ENCODE data around the gene MOCS1. TPM values are rescaled to one million over a fixed set of nuclear protein-coding genes. Genes with fewer than 3 reads are reported as not detected.

Gene MOCS1
- total and polyA plus RNA-seq, 2 donors (not counting 1 experiment from before 2014, with no cell fraction given), result 11.6 to 21.8 TPM

GRCh38 chr6:39951716-39952115, 17.5 kb upstream of the MOCS1 start:
- no peak overlapping the region for H3K27ac ChIP-seq (ENCODE audit: insufficient read depth, low read length)
- TF ChIP-seq EZH2 (IDR thresholded peaks at IDR 0.05; ENCODE audit: low read length, missing control alignments) (no peak), CTCF (conservative IDR thresholded peaks at IDR 0.05 in 1 of 2, IDR thresholded peaks at IDR 0.05 in 1 of 2; ENCODE audit: low read depth in 1 of 2, low read length in 2 of 2) (no peak)
- no peak overlapping the region for H3K4me2 ChIP-seq (ENCODE audit: extremely low read depth, insufficient read depth, low read length)
- H3K27me3 ChIP-seq (ENCODE audit: control insufficient read depth, insufficient read depth, low read length), result peaks cover 2% of the 10 kb centered on the region
- H3K9me3 ChIP-seq (ENCODE audit: control insufficient read depth, insufficient read depth, low read depth, low read length), result no peaks in the 10 kb centered on the region
- H3K4me1 ChIP-seq (ENCODE audit: control insufficient read depth, extremely low read depth, insufficient read depth, low read length), result no peaks in the 10 kb centered on the region
- H3K36me3 ChIP-seq (ENCODE audit: control insufficient read depth, insufficient read depth, low read length), result no peaks in the 10 kb centered on the region
- H4K20me1 ChIP-seq (ENCODE audit: control insufficient read depth, extremely low read depth, insufficient read depth, low read length), result no peaks in the 10 kb centered on the region
- H3K4me3 ChIP-seq (replicated peaks in 1 of 4; ENCODE audit: control extremely low read depth in 1 of 4, insufficient read depth in 1 of 4, low read depth in 3 of 4, low read length in 4 of 4), result no peak overlapping the region
- no peak overlapping the region for H3K9ac ChIP-seq (ENCODE audit: insufficient read depth, low read length)
- peak in 1 of 2 donors; percentile 3 for DNase-seq (ENCODE audit: low read depth in 2 of 2)
- no peaks in the 10 kb centered on the region for H3K79me2 ChIP-seq (ENCODE audit: control insufficient read depth, insufficient read depth, low read length)
- no peak overlapping the region for H2AFZ ChIP-seq (ENCODE audit: low read length)

DNA sequence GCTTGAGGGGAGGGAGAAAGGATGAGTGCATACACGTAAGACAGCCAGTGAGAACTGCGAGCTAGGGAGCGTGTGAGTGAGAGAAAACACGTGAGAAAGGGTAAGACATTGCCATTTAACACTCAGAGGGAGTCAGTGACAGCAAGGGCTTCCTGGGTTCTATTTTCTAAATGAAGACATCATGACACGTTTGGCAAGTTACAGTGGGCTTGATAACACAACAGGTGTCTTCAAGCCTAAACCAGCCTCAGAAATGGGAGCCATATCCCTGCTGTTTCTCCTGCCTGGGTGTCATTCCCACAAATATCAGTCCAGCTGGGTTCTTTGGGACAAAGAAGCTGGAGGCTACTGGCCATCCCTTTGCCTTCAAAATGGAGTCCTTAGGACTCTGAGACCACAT, 16.9 kb upstream of the MOCS1 start:
- Histone ChIP-seq H3K4me1 (ENCODE audit: control insufficient read depth, extremely low read depth, insufficient read depth, low read length) (no peaks in the 10 kb centered on the region), H3K36me3 (ENCODE audit: control insufficient read depth, insufficient read depth, low read length) (no peaks in the 10 kb centered on the region)
- no peak for DNase-seq (ENCODE audit: low read depth in 2 of 2)

GRCh38 chr6:39950125-39950720, 16.0 kb upstream of the MOCS1 start:
- H2AFZ ChIP-seq (ENCODE audit: low read length), result no peak overlapping the region
- no peaks in the 10 kb centered on the region for H3K4me1 ChIP-seq (ENCODE audit: control insufficient read depth, extremely low read depth, insufficient read depth, low read length)
- no peak overlapping the region for H3K4me2 ChIP-seq (ENCODE audit: extremely low read depth, insufficient read depth, low read length)
- H3K36me3 ChIP-seq (ENCODE audit: control insufficient read depth, insufficient read depth, low read length), result no peaks in the 10 kb centered on the region
- no peak for TF ChIP-seq CTCF (conservative IDR thresholded peaks at IDR 0.05 in 1 of 2, IDR thresholded peaks at IDR 0.05 in 1 of 2; ENCODE audit: low read depth in 1 of 2, low read length in 2 of 2)
- TF ChIP-seq EZH2 (IDR thresholded peaks at IDR 0.05; ENCODE audit: low read length, missing control alignments), result no peak
- H3K79me2 ChIP-seq (ENCODE audit: control insufficient read depth, insufficient read depth, low read length), result no peaks in the 10 kb centered on the region
- H4K20me1 ChIP-seq (ENCODE audit: control insufficient read depth, extremely low read depth, insufficient read depth, low read length), result no peaks in the 10 kb centered on the region
- H3K27me3 ChIP-seq (ENCODE audit: control insufficient read depth, insufficient read depth, low read length), result peaks cover 2% of the 10 kb centered on the region
- H3K9ac ChIP-seq (ENCODE audit: insufficient read depth, low read length), result no peak overlapping the region
- no peak overlapping the region for H3K27ac ChIP-seq (ENCODE audit: insufficient read depth, low read length)
- DNase-seq (ENCODE audit: low read depth in 2 of 2), result no peak
- H3K4me3 ChIP-seq (replicated peaks in 1 of 4; ENCODE audit: control extremely low read depth in 1 of 4, insufficient read depth in 1 of 4, low read depth in 3 of 4, low read length in 4 of 4), result no peak overlapping the region
- no peaks in the 10 kb centered on the region for H3K9me3 ChIP-seq (ENCODE audit: control insufficient read depth, insufficient read depth, low read depth, low read length)

More for the DNA sequence above, 16.9 kb upstream of the MOCS1 start:
- H3K27me3 ChIP-seq (ENCODE audit: control insufficient read depth, insufficient read depth, low read length), result peaks cover 2% of the 10 kb centered on the region
- no peak overlapping the region for H3K27ac ChIP-seq (ENCODE audit: insufficient read depth, low read length)
- no peak overlapping the region for H3K9ac ChIP-seq (ENCODE audit: insufficient read depth, low read length)
- H3K9me3 ChIP-seq (ENCODE audit: control insufficient read depth, insufficient read depth, low read depth, low read length), result no peaks in the 10 kb centered on the region
- no peak overlapping the region for H3K4me3 ChIP-seq (replicated peaks in 1 of 4; ENCODE audit: control extremely low read depth in 1 of 4, insufficient read depth in 1 of 4, low read depth in 3 of 4, low read length in 4 of 4)
- no peaks in the 10 kb centered on the region for H3K79me2 ChIP-seq (ENCODE audit: control insufficient read depth, insufficient read depth, low read length)
- H2AFZ ChIP-seq (ENCODE audit: low read length), result no peak overlapping the region
- TF ChIP-seq EZH2 (IDR thresholded peaks at IDR 0.05; ENCODE audit: low read length, missing control alignments), result no peak
- H3K4me2 ChIP-seq (ENCODE audit: extremely low read depth, insufficient read depth, low read length), result no peak overlapping the region
- H4K20me1 ChIP-seq (ENCODE audit: control insufficient read depth, extremely low read depth, insufficient read depth, low read length), result no peaks in the 10 kb centered on the region
